HCT116 (cell line): Measurements from ENCODE around the gene AGAP1. TPM values are rescaled to one million over a fixed set of nuclear protein-coding genes. Genes with fewer than 3 reads are reported as not detected.

Source experiments
- ATAC-seq: fragments of 200-7000 bp; cut with Tn5 transposase; 2 replicates; pipeline ENCODE4 v1.9.1; 2020; ENCODE audit warnings: mild to moderate bottlenecking, moderate library complexity
- BruUV-seq: library from RNA; stranded (reverse); fragments of 400-500 nt; replicated peaks from 2 replicates; lab custom pipeline; 2021; lab: Mats Ljungman, UMichigan
- CTCF ChIA-PET: fragments of 300-600 bp; sonication (Branson Sonifier 250); formaldehyde crosslinking; loops from one replicate; lab custom pipeline; 2021; ENCODE audit warnings: antibody characterized with exemption; lab: Charles Lee
- POLR2A ChIA-PET: fragments of 300-600, 350-600 bp; sonication (Branson Sonifier 250); formaldehyde crosslinking; loops from one replicate; lab custom pipeline; 2021; ENCODE audit warnings: antibody characterized with exemption; lab: Charles Lee
- RAD21 ChIA-PET, 2 experiments: fragments of 300-600 bp; sonication (Branson Sonifier 250); formaldehyde crosslinking; loops; one replicate each; lab custom pipeline; 2023; ENCODE audit warnings: low total read pairs in 2 of 2; ENCODE audit not compliant: uncharacterized antibody in 2 of 2, unreplicated experiment in 2 of 2, low non-redundant PET in 1 of 2; lab: Charles Lee
- DNase-seq: peaks from one replicate; pipeline ENCODE4 v3.0.0-alpha.2; 2010; ENCODE audit warnings: low read depth, low spot score
- H2AFZ ChIP-seq: fragments of 200-600 bp; shearing (Covaris generic), sonication (generic); 2 replicates; pipeline ENCODE4 v1.6.1; 2017; ENCODE audit warnings: low read depth, mixed run types, mixed read lengths, antibody characterized with exemption, low read length; ENCODE audit not compliant: poor library complexity, severe bottlenecking
- H3K27ac ChIP-seq: 2 replicates; pipeline ENCODE4 v1.5.1; 2012; ENCODE audit warnings: low read depth, low read length
- H3K27me3 ChIP-seq: fragments of 200-600 bp; sonication (generic); 2 replicates; pipeline ENCODE4 v1.6.1; 2016; ENCODE audit warnings: mixed run types, low read length, mixed read lengths; ENCODE audit not compliant: insufficient read depth
- H3K36me3 ChIP-seq, 2 experiments: fragments of 200-500 bp in 1 of 2; fragments of 200-600 bp in 1 of 2; sonication (Bioruptor generic) in 1 of 2; sonication (generic) in 1 of 2; 2 replicates each; pipeline versions ENCODE4 v1.5.1 to v1.6.1; 2014 to 2016; ENCODE audit warnings: low read length in 2 of 2, inconsistent platforms in 1 of 2, mixed read lengths in 1 of 2, mixed run types in 1 of 2; ENCODE audit not compliant: insufficient read depth in 2 of 2, control insufficient read depth in 1 of 2
- H3K4me1 ChIP-seq, 2 experiments: fragments of 200-600 bp in 1 of 2; sonication (generic) in 1 of 2; 2 replicates each; pipeline versions ENCODE4 v1.5.1 to v1.6.1; 2012 to 2017; ENCODE audit warnings: low read length in 2 of 2, inconsistent platforms in 1 of 2, mild to moderate bottlenecking in 1 of 2, mixed read lengths in 1 of 2, mixed run types in 1 of 2, moderate library complexity in 1 of 2; ENCODE audit not compliant: insufficient read depth in 2 of 2, control insufficient read depth in 1 of 2
- H3K4me2 ChIP-seq: fragments of 200-600 bp; sonication (generic); 2 replicates; pipeline ENCODE4 v1.6.1; 2017; ENCODE audit warnings: mixed run types, low read length, mixed read lengths
- H3K4me3 ChIP-seq, 2 experiments: fragments of 200-600 bp in 1 of 2; sonication (generic) in 1 of 2; replicated peaks in 1 of 2; 2 replicates each; pipeline ENCODE4 v1.5.1; 2011 to 2016; ENCODE audit warnings: low read length in 2 of 2, control low read depth in 1 of 2, low read depth in 1 of 2, mild to moderate bottlenecking in 1 of 2, mixed read lengths in 1 of 2, mixed run types in 1 of 2
- H3K79me2 ChIP-seq: fragments of 200-600 bp; sonication (generic); 2 replicates; pipeline ENCODE4 v1.6.1; 2017; ENCODE audit warnings: mild to moderate bottlenecking, mixed run types, low read length, moderate library complexity, mixed read lengths; ENCODE audit not compliant: insufficient read depth
- H3K9ac ChIP-seq: fragments of 200-600 bp; sonication (generic); 2 replicates; pipeline ENCODE4 v1.6.1; 2016; ENCODE audit warnings: low read length, mixed read lengths
- H3K9me2 ChIP-seq: fragments of 200-600 bp; sonication (generic), shearing (Covaris generic); 2 replicates; pipeline ENCODE4 v1.6.1; 2017; ENCODE audit warnings: mixed run types, mild to moderate bottlenecking, moderate library complexity; ENCODE audit not compliant: insufficient read depth
- H3K9me3 ChIP-seq, 2 experiments: fragments of 200-500 bp in 1 of 2; fragments of 200-600 bp in 1 of 2; sonication (Bioruptor generic) in 1 of 2; sonication (generic) in 1 of 2; 2 replicates each; pipeline ENCODE4 v1.6.1; 2014 to 2017; ENCODE audit warnings: low read length in 2 of 2, mixed read lengths in 2 of 2, inconsistent platforms in 1 of 2, low read depth in 1 of 2, mild to moderate bottlenecking in 1 of 2, mixed run types in 1 of 2, moderate library complexity in 1 of 2; ENCODE audit not compliant: control insufficient read depth in 1 of 2, insufficient read depth in 1 of 2
- H4K20me1 ChIP-seq: fragments of 200-600 bp; sonication (generic), shearing (Covaris generic); 2 replicates; pipeline ENCODE4 v1.6.1; 2017; ENCODE audit warnings: mixed run types, mild to moderate bottlenecking, moderate library complexity; ENCODE audit not compliant: insufficient read depth
- CBX3 ChIP-seq: IDR thresholded peaks from 2 replicates; pipeline ENCODE4 v1.6.1; 2012; ENCODE audit warnings: low read depth
- EGR1 ChIP-seq: IDR thresholded peaks from 2 replicates; pipeline ENCODE4 v1.6.1; 2012; ENCODE audit warnings: low read depth
- ELF1 ChIP-seq: IDR thresholded peaks from 2 replicates; pipeline ENCODE4 v1.6.1; 2012; ENCODE audit warnings: low read depth, borderline replicate concordance
- EZH2 ChIP-seq: fragments of 200-600 bp; sonication (generic); IDR thresholded peaks from 2 replicates; pipeline ENCODE4 v1.6.1; 2017; ENCODE audit warnings: antibody characterized with exemption, mixed run types
- EZH2phosphoT487 ChIP-seq: fragments of 200-600 bp; IDR thresholded peaks from 2 replicates; pipeline ENCODE4 v1.6.1; 2018; ENCODE audit warnings: antibody characterized with exemption, borderline replicate concordance
- POLR2A ChIP-seq: IDR thresholded peaks from 2 replicates; pipeline ENCODE4 v1.7.0; 2011; ENCODE audit warnings: borderline replicate concordance; ENCODE audit not compliant: insufficient read depth, insufficient read length; ENCODE audit errors: extremely low read depth
- POLR2AphosphoS5 ChIP-seq: IDR thresholded peaks from 2 replicates; pipeline ENCODE4 v1.6.1; 2011; ENCODE audit warnings: mild to moderate bottlenecking, low read depth, low read length, moderate library complexity
- RAD21 ChIP-seq: IDR thresholded peaks from 2 replicates; pipeline ENCODE4 v1.6.1; 2012; ENCODE audit warnings: low read depth, mild to moderate bottlenecking
- SIN3A ChIP-seq: IDR thresholded peaks from 2 replicates; pipeline ENCODE4 v1.6.1; 2012; ENCODE audit warnings: low read depth
- SRF ChIP-seq: IDR thresholded peaks from 2 replicates; pipeline ENCODE4 v1.6.1; 2012; ENCODE audit warnings: low read depth
- YY1 ChIP-seq: IDR thresholded peaks from 2 replicates; pipeline ENCODE4 v1.6.1; 2011; ENCODE audit warnings: low read length, low read depth, moderate library complexity, mild to moderate bottlenecking; ENCODE audit not compliant: insufficient replicate concordance; ENCODE audit errors: extremely low read depth
- ZFX ChIP-seq: fragments of 450-650 bp; IDR thresholded peaks from 2 replicates; pipeline ENCODE4 v1.6.1; 2017
- ZNF274 ChIP-seq: fragments of 200-500 bp; sonication (Bioruptor generic); IDR thresholded peaks from 2 replicates; pipeline ENCODE4 v1.6.1; 2014; ENCODE audit warnings: mild to moderate bottlenecking, low read depth, low read length, inconsistent platforms
- intact Hi-C: fragments of 100-400 bp; cut with micrococcal nuclease; formaldehyde crosslinking; loops from 2 replicates; pipeline ENCODE4 v1.10.0; 2022
- total RNA-seq: library from RNA; stranded (reverse); gene quantifications from one replicate; pipeline ENCODE4 v1.2.1, GENCODE V29; 2021; ENCODE audit not compliant: unreplicated experiment
- TF ChIP-seq, protein P1 (sequence below): IDR thresholded peaks from 2 replicates; pipeline ENCODE4 v1.6.1; 2012
- TF ChIP-seq, protein P2 (sequence below), 3 experiments: fragments of 200-600 bp in 1 of 3; sonication (generic) in 1 of 3; IDR thresholded peaks in 2 of 3; conservative IDR thresholded peaks in 1 of 3; 2 replicates each; pipeline ENCODE4 v1.5.1; 2012 to 2017; ENCODE audit warnings: low read depth in 2 of 3, low read length in 2 of 3, antibody characterized with exemption in 1 of 3, borderline replicate concordance in 1 of 3, control low read depth in 1 of 3, mild to moderate bottlenecking in 1 of 3, mixed read lengths in 1 of 3, mixed run types in 1 of 3, moderate library complexity in 1 of 3; ENCODE audit not compliant: insufficient read depth in 1 of 3

Gene AGAP1
- total RNA-seq, 1 experiment from 2014 or later, result 43.8 TPM

- H3K9ac ChIP-seq, result no peak overlapping the region
- H3K27ac ChIP-seq, result no peak overlapping the region
- H4K20me1 ChIP-seq, result no peaks in the 10 kb centered on the region
- no peaks in the 10 kb centered on the region for H3K27me3 ChIP-seq
- CTCF ChIA-PET, result no interaction called here
- no peak for DNase-seq
- no peaks in the 10 kb centered on the region for H3K9me3 ChIP-seq
- H3K79me2 ChIP-seq, result no peaks in the 10 kb centered on the region
- RAD21 ChIA-PET, result no interaction called here
- POLR2A ChIA-PET, result no interaction called here
- no peak for ATAC-seq
- intact Hi-C loops, result no loop called here
- H3K9me2 ChIP-seq, result no peaks in the 10 kb centered on the region
- H2AFZ ChIP-seq, result no peak overlapping the region
- TF ChIP-seq EZH2phosphoT487 (no peak), ZFX (no peak), POLR2AphosphoS5 (no peak), EGR1 (no peak), SRF (no peak), ZNF274 (no peak), RAD21 (no peak), CBX3 (no peak), EZH2 (no peak), YY1 (no peak), POLR2A (no peak), ELF1 (no peak), SIN3A (no peak)
- TF ChIP-seq, protein P1, sequence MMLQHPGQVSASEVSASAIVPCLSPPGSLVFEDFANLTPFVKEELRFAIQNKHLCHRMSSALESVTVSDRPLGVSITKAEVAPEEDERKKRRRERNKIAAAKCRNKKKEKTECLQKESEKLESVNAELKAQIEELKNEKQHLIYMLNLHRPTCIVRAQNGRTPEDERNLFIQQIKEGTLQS, result no peak
- TF ChIP-seq, protein P2, sequence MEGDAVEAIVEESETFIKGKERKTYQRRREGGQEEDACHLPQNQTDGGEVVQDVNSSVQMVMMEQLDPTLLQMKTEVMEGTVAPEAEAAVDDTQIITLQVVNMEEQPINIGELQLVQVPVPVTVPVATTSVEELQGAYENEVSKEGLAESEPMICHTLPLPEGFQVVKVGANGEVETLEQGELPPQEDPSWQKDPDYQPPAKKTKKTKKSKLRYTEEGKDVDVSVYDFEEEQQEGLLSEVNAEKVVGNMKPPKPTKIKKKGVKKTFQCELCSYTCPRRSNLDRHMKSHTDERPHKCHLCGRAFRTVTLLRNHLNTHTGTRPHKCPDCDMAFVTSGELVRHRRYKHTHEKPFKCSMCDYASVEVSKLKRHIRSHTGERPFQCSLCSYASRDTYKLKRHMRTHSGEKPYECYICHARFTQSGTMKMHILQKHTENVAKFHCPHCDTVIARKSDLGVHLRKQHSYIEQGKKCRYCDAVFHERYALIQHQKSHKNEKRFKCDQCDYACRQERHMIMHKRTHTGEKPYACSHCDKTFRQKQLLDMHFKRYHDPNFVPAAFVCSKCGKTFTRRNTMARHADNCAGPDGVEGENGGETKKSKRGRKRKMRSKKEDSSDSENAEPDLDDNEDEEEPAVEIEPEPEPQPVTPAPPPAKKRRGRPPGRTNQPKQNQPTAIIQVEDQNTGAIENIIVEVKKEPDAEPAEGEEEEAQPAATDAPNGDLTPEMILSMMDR (IDR thresholded peaks at IDR 0.05 in 2 of 3, conservative IDR thresholded peaks at IDR 0.05 in 1 of 3; ENCODE audit: borderline replicate concordance in 1 of 3, insufficient read depth in 1 of 3, low read depth in 2 of 3, low read length in 2 of 3), result no peak
- H3K4me2 ChIP-seq, result no peak overlapping the region
- no TSS peak for BruUV-seq
- H3K4me3 ChIP-seq, result no peak overlapping the region
- no peaks in the 10 kb centered on the region for H3K36me3 ChIP-seq
- H3K4me1 ChIP-seq, result no peaks in the 10 kb centered on the region
These were observed 571.7 kb downstream of the AGAP1 start for GRCh38 chr2:236065314-236066160.
